Upper lobe of left lung (tissue), 6 donors: ENCODE results near the gene CEP162. TPM values are rescaled to one million over a fixed set of nuclear protein-coding genes. Genes with fewer than 3 reads are reported as not detected.
A peak's percentile ranks its signal among the peaks of the same experiment; 100 is the strongest.
"Not testable (repeated sequence)": the region's sequence is repeated elsewhere in the genome, so short reads cannot be mapped to it uniquely, and the experiment has no call there.

ENCODE experiments used
- ATAC-seq, 2 donors: fragments of 200-7000 bp; cut with Tn5 transposase; one replicate each; pipeline ENCODE4 v1.9.1; 2022; ENCODE audit warnings: mild to moderate bottlenecking in 2 of 2, moderate library complexity in 2 of 2; ENCODE audit not compliant: low FRiP score in 2 of 2
- DNase-seq, 2 donors: peaks; one replicate each; pipeline ENCODE4 v3.0.0-alpha.2; 2019 to 2020
- H3K27ac ChIP-seq, 4 donors: fragments of 200-600 bp; sonication (generic); one replicate each; pipeline ENCODE4 v1.5.1; 2016 to 2019
- H3K27me3 ChIP-seq, 4 donors: fragments of 200-600 bp; sonication (generic); one replicate each; pipeline ENCODE4 v1.5.1; 2017 to 2019
- H3K36me3 ChIP-seq, 4 donors: fragments of 200-600 bp; sonication (generic); one replicate each; pipeline ENCODE4 v1.5.1; 2016 to 2019
- H3K4me1 ChIP-seq, 4 donors: fragments of 200-600 bp; sonication (generic); one replicate each; pipeline ENCODE4 v1.5.1; 2018 to 2019
- H3K4me3 ChIP-seq, 4 donors: fragments of 200-600 bp; sonication (generic); one replicate each; pipeline ENCODE4 v1.5.1; 2017 to 2019; ENCODE audit warnings: mild to moderate bottlenecking in 2 of 4, moderate library complexity in 1 of 4
- H3K9me3 ChIP-seq, 4 donors: fragments of 200-600 bp; sonication (generic); one replicate each; pipeline ENCODE4 v1.5.1; 2018 to 2019
- CTCF ChIP-seq, 6 experiments: fragments of 450-650 bp in 4 of 6; fragments of 200-600 bp in 2 of 6; sonication (generic) in 2 of 6; IDR thresholded peaks; one replicate each; pipeline ENCODE4 v1.5.1; 2016 to 2019; ENCODE audit warnings: antibody characterized with exemption in 6 of 6
- EP300 ChIP-seq, 4 donors: sonication (generic); formaldehyde crosslinking; IDR thresholded peaks; one replicate each; pipeline ENCODE4 v1.5.1; 2017; ENCODE audit warnings: antibody characterized with exemption in 4 of 4, control low read depth in 2 of 4
- POLR2A ChIP-seq, 4 donors: fragments of 450-650 bp; IDR thresholded peaks; one replicate each; pipeline ENCODE4 v1.5.1; 2016 to 2017; ENCODE audit warnings: antibody characterized with exemption in 4 of 4, mild to moderate bottlenecking in 2 of 4
- POLR2AphosphoS5 ChIP-seq, 2 donors: sonication (generic); formaldehyde crosslinking; IDR thresholded peaks; one replicate each; pipeline ENCODE4 v1.5.1; 2017; ENCODE audit warnings: antibody characterized with exemption in 2 of 2
- WGBS, 2 donors: methylation state at CpG; one replicate each; pipeline ENCODE4 v1.1.5; 2017 to 2018; 5-methylcytosine and 5-hydroxymethylcytosine counted together
- total RNA-seq, 6 donors: library from RNA; depleted of rRNA in 4 of 6; stranded (reverse); fragments of >200 nt in 4 of 6; gene quantifications; one replicate each; pipeline versions ENCODE4 v1.1.0 to v1.2.1, GENCODE V29; 2016 to 2021
- donor health status: DM: no; HTN: no; CAD: no; lungs with moderate emphysema.
- donor health status: DM: no; HTN: yes; CAD: no; lungs with severe emphysema.

CEP162 gene
- total RNA-seq, 6 donors from 2014 or later = 4.6 to 27.6 (median 11.4) TPM

DNA sequence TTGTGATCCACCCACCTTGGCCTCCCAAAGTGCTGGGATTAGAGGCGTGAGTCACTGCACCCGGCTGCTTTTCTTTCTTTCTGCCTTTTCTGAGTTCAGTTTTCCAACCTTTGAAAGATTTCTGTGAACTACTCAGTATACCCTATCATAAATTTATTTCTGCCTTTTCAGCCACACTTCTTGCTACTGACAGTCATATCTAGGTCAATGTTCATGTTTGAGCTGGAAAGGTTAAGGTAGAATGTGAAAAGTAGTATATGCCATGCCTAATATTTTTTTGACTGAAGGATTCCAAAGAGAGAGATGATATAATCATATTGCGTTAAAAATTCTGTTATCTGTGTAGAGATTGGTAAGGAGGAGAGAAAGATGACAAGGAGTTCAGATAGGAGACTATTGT, 25.9 kb upstream of the CEP162 start:
- H3K4me1 ChIP-seq = no peaks in the 10 kb centered on the region
- no peak overlapping the region for H3K27ac ChIP-seq
- DNase-seq (no peak), ATAC-seq (no peak)
- H3K4me3 ChIP-seq = no peak overlapping the region
- no peaks in the 10 kb centered on the region for H3K27me3 ChIP-seq
- H3K9me3 ChIP-seq = no peaks in the 10 kb centered on the region
- TF ChIP-seq POLR2A (IDR thresholded peaks at IDR 0.05) (no peak), CTCF (IDR thresholded peaks at IDR 0.05) (no peak), POLR2AphosphoS5 (IDR thresholded peaks at IDR 0.05) (no peak), EP300 (IDR thresholded peaks at IDR 0.05) (no peak)
- WGBS, 2 donors = 78 to 91% methylated on average over 3 of the region's 3 CpGs
- no peaks in the 10 kb centered on the region for H3K36me3 ChIP-seq

DNA sequence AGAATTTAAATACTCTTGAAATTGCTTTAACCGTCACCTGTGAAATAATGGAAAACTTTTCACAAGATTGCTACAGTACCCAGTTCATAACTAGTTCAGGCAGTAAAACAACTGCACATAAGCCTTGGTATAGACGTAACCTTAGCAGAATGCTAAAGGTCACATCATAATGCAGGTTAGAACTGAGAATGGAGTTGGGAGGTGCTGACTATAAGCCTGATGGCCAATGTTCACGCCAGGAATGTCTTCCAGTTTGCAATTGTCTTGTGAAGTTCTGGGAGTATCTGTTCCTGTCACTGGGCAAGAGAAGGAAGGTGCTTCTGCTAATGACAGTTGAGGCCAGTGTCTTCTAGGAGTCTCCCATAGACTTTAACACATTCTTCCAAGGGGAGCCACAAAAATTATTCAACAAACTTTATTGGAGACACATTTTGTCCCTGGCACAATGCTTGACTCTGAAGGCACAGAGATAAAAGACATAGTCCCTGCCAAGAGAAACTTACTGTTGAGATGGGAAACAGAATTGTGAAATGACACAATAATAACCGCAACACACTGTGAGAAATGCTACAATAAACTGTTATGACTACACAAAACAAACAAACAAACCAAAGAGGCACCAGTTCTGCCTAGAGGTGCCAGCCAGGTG, 24.6 kb upstream of the CEP162 start:
- no peak overlapping the region for H3K4me3 ChIP-seq
- no peaks in the 10 kb centered on the region for H3K9me3 ChIP-seq
- H3K4me1 ChIP-seq = no peaks in the 10 kb centered on the region
- WGBS, 2 donors = 82 to 87% methylated on average over 4 of the region's 4 CpGs
- TF ChIP-seq CTCF (IDR thresholded peaks at IDR 0.05) (no peak), POLR2AphosphoS5 (IDR thresholded peaks at IDR 0.05) (no peak), POLR2A (IDR thresholded peaks at IDR 0.05) (no peak), EP300 (IDR thresholded peaks at IDR 0.05) (no peak)
- no peak overlapping the region for H3K27ac ChIP-seq
- H3K36me3 ChIP-seq = no peaks in the 10 kb centered on the region
- ATAC-seq (no peak), DNase-seq (no peak)
- no peaks in the 10 kb centered on the region for H3K27me3 ChIP-seq

DNA sequence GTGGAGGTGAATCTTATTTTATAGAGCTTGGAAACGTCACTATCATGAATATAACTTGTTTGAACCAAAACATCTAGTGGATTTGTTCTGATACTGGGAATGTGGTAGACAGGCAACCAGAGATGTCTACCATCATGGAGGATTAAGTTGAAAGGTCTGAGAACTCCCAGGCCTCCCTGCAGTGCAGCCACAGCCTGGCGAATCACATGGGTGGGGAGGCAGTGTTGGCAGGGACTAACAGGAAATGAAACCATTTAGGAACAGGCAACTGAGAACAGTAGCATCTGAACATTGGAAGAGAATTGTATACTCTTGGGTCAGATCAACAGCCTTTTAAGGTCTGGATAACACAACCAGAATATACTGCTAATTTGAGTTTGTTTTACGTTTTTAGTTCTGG, 22.3 kb upstream of the CEP162 start:
- Histone ChIP-seq H3K9me3 (no peaks in the 10 kb centered on the region), H3K36me3 (no peaks in the 10 kb centered on the region), H3K4me3 (no peak overlapping the region), H3K27me3 (no peaks in the 10 kb centered on the region), H3K27ac (no peak overlapping the region), H3K4me1 (no peaks in the 10 kb centered on the region)
- no peak for TF ChIP-seq POLR2A (IDR thresholded peaks at IDR 0.05)
- TF ChIP-seq CTCF (IDR thresholded peaks at IDR 0.05) = no peak
- no peak for TF ChIP-seq EP300 (IDR thresholded peaks at IDR 0.05)
- no peak for TF ChIP-seq POLR2AphosphoS5 (IDR thresholded peaks at IDR 0.05)
- WGBS, 2 donors = 58 to 68% methylated on average over 3 of the region's 3 CpGs
- ATAC-seq = no peak
- no peak for DNase-seq

DNA sequence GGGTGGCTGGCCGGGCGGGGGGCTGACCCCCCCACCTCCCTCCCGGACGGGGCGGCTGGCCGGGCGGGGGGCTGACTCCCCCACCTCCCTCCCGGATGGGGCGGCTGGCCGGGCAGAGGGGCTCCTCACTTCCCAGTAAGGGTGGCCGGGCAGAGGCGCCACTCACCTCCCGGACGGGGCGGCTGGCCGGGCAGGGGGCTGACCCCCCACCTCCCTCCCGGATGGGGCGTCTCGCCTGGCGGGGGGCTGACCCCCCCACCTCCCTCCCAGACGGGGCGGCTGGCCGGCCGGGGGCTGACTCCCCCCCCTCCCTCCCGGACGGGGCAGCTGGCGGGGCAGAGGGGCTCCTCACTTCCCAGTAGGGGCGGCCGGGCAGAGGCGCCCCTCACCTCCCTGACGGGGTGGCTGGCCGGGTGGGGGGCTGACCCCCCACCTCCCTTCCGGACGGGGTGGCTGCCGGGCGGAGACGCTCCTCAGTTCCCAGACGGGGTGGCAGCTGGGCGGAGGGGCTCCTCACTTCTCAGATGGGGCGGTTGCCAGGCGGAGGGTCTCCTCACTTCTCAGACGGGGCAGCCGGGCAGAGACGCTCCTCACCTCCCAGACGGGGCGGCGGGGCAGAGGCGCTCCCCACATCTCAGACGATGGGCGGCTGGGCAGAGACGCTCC, 17.1 kb upstream of the CEP162 start:
- peak in 1 of 2 donors; percentile 64 for DNase-seq
- not testable (repeated sequence) for H3K27me3 ChIP-seq, ATAC-seq, H3K27ac ChIP-seq, H3K36me3 ChIP-seq, H3K4me3 ChIP-seq, H3K9me3 ChIP-seq, H3K4me1 ChIP-seq
- 88 to 90% methylated on average over 5 to 10 of the region's 51 CpGs for WGBS, 2 donors

- Histone ChIP-seq H3K9me3 (no peaks in the 10 kb centered on the region), H3K4me3 (no peak overlapping the region), H3K27ac (no peak overlapping the region), H3K27me3 (no peaks in the 10 kb centered on the region), H3K36me3 (no peaks in the 10 kb centered on the region), H3K4me1 (no peaks in the 10 kb centered on the region)
- 82 to 87% methylated on average over 1 of the region's 1 CpG for WGBS, 2 donors
- no peak for DNase-seq
- TF ChIP-seq EP300 (IDR thresholded peaks at IDR 0.05) = no peak
- no peak for TF ChIP-seq POLR2AphosphoS5 (IDR thresholded peaks at IDR 0.05)
- TF ChIP-seq POLR2A (IDR thresholded peaks at IDR 0.05) = no peak
- no peak for TF ChIP-seq CTCF (IDR thresholded peaks at IDR 0.05)
- no peak for ATAC-seq
These were observed 15.8 kb upstream of the CEP162 start for GRCh38 chr6:84243240-84243639.
